H9 (cell line): ENCODE results near the gene ITGB2. TPM values are rescaled to one million over a fixed set of nuclear protein-coding genes. Genes with fewer than 3 reads are reported as not detected.

Experiments
- DNase-seq: peaks from one replicate; pipeline ENCODE4 v3.0.0-alpha.2; 2017
- H2AFZ ChIP-seq: one replicate; pipeline ENCODE4 v1.6.1; 2013; ENCODE audit warnings: mild to moderate bottlenecking, low read length, control low read depth, moderate library complexity
- H2AK5ac ChIP-seq: 2 replicates; pipeline ENCODE4 v1.6.1; 2013; ENCODE audit warnings: low read length, control low read depth, mixed read lengths; ENCODE audit not compliant: insufficient read length
- H2BK120ac ChIP-seq: one replicate; pipeline ENCODE4 v1.6.1; 2013; ENCODE audit warnings: low read depth, mild to moderate bottlenecking, low read length, control low read depth, inconsistent platforms; ENCODE audit not compliant: poor library complexity, severe bottlenecking
- H2BK12ac ChIP-seq: 2 replicates; pipeline ENCODE4 v1.6.1; 2013; ENCODE audit warnings: low read length, control low read depth, mixed read lengths, low read depth; ENCODE audit not compliant: insufficient read length
- H2BK15ac ChIP-seq: 2 replicates; pipeline ENCODE4 v1.6.1; 2013; ENCODE audit warnings: low read depth, low read length, control low read depth
- H2BK20ac ChIP-seq: one replicate; pipeline ENCODE4 v1.6.1; 2013; ENCODE audit warnings: low read depth, mild to moderate bottlenecking, low read length, control low read depth, inconsistent platforms; ENCODE audit not compliant: poor library complexity, severe bottlenecking
- H2BK5ac ChIP-seq: 2 replicates; pipeline ENCODE4 v1.6.1; 2013; ENCODE audit warnings: low read length, control low read depth, mixed read lengths; ENCODE audit not compliant: insufficient read length
- H3K14ac ChIP-seq: 2 replicates; pipeline ENCODE4 v1.6.1; 2013; ENCODE audit warnings: low read length, control low read depth; ENCODE audit not compliant: insufficient read depth
- H3K18ac ChIP-seq: 2 replicates; pipeline ENCODE4 v1.6.1; 2013; ENCODE audit warnings: low read depth, mild to moderate bottlenecking, mixed read lengths, low read length, control low read depth; ENCODE audit not compliant: insufficient read length
- H3K23ac ChIP-seq: 2 replicates; pipeline ENCODE4 v1.6.1; 2013; ENCODE audit warnings: low read length, control low read depth, mixed read lengths, low read depth; ENCODE audit not compliant: insufficient read length
- H3K23me2 ChIP-seq: 2 replicates; pipeline ENCODE4 v1.6.1; 2013; ENCODE audit warnings: low read depth, mild to moderate bottlenecking, mixed read lengths, low read length, control low read depth; ENCODE audit not compliant: insufficient read length, poor library complexity, severe bottlenecking
- H3K27ac ChIP-seq: 2 replicates; pipeline ENCODE4 v1.5.1; 2013; ENCODE audit warnings: low read length, control low read depth, mixed read lengths, low read depth; ENCODE audit not compliant: insufficient read length
- H3K27me3 ChIP-seq: 2 replicates; pipeline ENCODE4 v1.6.1; 2013; ENCODE audit warnings: low read length, control low read depth, inconsistent platforms; ENCODE audit not compliant: insufficient read depth
- H3K4ac ChIP-seq: 2 replicates; pipeline ENCODE4 v1.6.1; 2013; ENCODE audit warnings: low read depth, mild to moderate bottlenecking, control low read depth, inconsistent platforms, low read length, moderate library complexity
- H3K4me1 ChIP-seq: 2 replicates; pipeline ENCODE4 v1.6.1; 2013; ENCODE audit warnings: low read length, control low read depth, inconsistent platforms; ENCODE audit not compliant: insufficient read depth
- H3K4me2 ChIP-seq: 2 replicates; pipeline ENCODE4 v1.6.1; 2013; ENCODE audit warnings: low read length, control low read depth, mixed read lengths; ENCODE audit not compliant: insufficient read length, insufficient read depth
- H3K56ac ChIP-seq: 2 replicates; pipeline ENCODE4 v1.6.1; 2013; ENCODE audit warnings: low read depth, mild to moderate bottlenecking, mixed read lengths, low read length, control low read depth; ENCODE audit not compliant: insufficient read length
- H3K79me1 ChIP-seq: 2 replicates; pipeline ENCODE4 v1.6.1; 2013; ENCODE audit warnings: low read depth, mild to moderate bottlenecking, moderate library complexity, low read length, control low read depth, inconsistent platforms; ENCODE audit not compliant: insufficient read depth, poor library complexity, severe bottlenecking
- H3K79me2 ChIP-seq: 2 replicates; pipeline ENCODE4 v1.6.1; 2013; ENCODE audit warnings: low read length, control low read depth, inconsistent platforms; ENCODE audit not compliant: insufficient read depth
- H3K9ac ChIP-seq: 2 replicates; pipeline ENCODE4 v1.6.1; 2013; ENCODE audit warnings: low read length, control low read depth, mixed read lengths; ENCODE audit not compliant: insufficient read length; ENCODE audit errors: extremely low read depth
- H3K9me3 ChIP-seq: one replicate; pipeline ENCODE4 v1.6.1; 2013; ENCODE audit warnings: low read depth, low read length, inconsistent platforms; ENCODE audit not compliant: control insufficient read depth
- H3T11ph ChIP-seq: one replicate; pipeline ENCODE4 v1.6.1; 2013; ENCODE audit warnings: mild to moderate bottlenecking, low read length, control low read depth, inconsistent platforms
- H4K20me1 ChIP-seq: one replicate; pipeline ENCODE4 v1.6.1; 2013; ENCODE audit not compliant: control insufficient read depth, insufficient read length, insufficient read depth
- H4K5ac ChIP-seq: 2 replicates; pipeline ENCODE4 v1.6.1; 2013; ENCODE audit warnings: low read depth, mild to moderate bottlenecking, mixed read lengths, low read length, control low read depth; ENCODE audit not compliant: insufficient read length
- H4K8ac ChIP-seq: replicated peaks from 2 replicates; pipeline ENCODE4 v1.6.1; 2013; ENCODE audit warnings: low read length, control low read depth, mixed read lengths, low read depth; ENCODE audit not compliant: insufficient read length
- H4K91ac ChIP-seq: 2 replicates; pipeline ENCODE4 v1.6.1; 2013; ENCODE audit warnings: low read depth, mild to moderate bottlenecking, moderate library complexity, mixed read lengths, low read length, control low read depth; ENCODE audit not compliant: insufficient read length
- H3K27ac Mint-ChIP-seq, 3 experiments: 2 replicates in 2 of 3; 3 replicates in 1 of 3; pipeline ENCODE4 v1.8.0; 2020 to 2021; ENCODE audit warnings: mixed read lengths in 3 of 3, mild to moderate bottlenecking in 1 of 3, moderate library complexity in 1 of 3
- H3K27me3 Mint-ChIP-seq: 2 replicates; pipeline ENCODE4 v1.8.0; 2021; ENCODE audit warnings: low read depth, mild to moderate bottlenecking, moderate library complexity, mixed read lengths
- H3K36me3 Mint-ChIP-seq, 3 experiments: 2 replicates in 2 of 3; 3 replicates in 1 of 3; pipeline ENCODE4 v1.8.0; 2020 to 2021; ENCODE audit warnings: low read depth in 3 of 3, mixed read lengths in 3 of 3; ENCODE audit not compliant: insufficient read depth in 1 of 3
- H3K4me1 Mint-ChIP-seq, 2 experiments: 2 replicates each; pipeline ENCODE4 v1.8.0; 2020; ENCODE audit warnings: mixed read lengths in 2 of 2
- H3K4me3 Mint-ChIP-seq, 2 experiments: 2 replicates in 1 of 2; 3 replicates in 1 of 2; pipeline ENCODE4 v1.8.0; 2020 to 2021; ENCODE audit warnings: mild to moderate bottlenecking in 2 of 2, mixed read lengths in 2 of 2, moderate library complexity in 1 of 2
- H3K9me3 Mint-ChIP-seq, 2 experiments: 2 replicates in 1 of 2; 3 replicates in 1 of 2; pipeline ENCODE4 v1.8.0; 2020; ENCODE audit warnings: mild to moderate bottlenecking in 2 of 2, mixed read lengths in 2 of 2, moderate library complexity in 1 of 2
- CTCF ChIP-seq: fragments of 200-600 bp; sonication (generic); conservative IDR thresholded peaks from 3 replicates; pipeline ENCODE4 v1.8.0; 2021; ENCODE audit warnings: antibody characterized with exemption, mild to moderate bottlenecking
- WGBS: extraction: QIAGEN DNeasy Blood & Tissue Kit; methylation state at CpG from one replicate; pipeline ENCODE4 v1.1.7; 2013; ENCODE audit warnings: missing lambda C conversion rate, low lambda C conversion rate, mixed read lengths; ENCODE audit not compliant: insufficient read length; ENCODE audit errors: extremely low coverage; 5-methylcytosine and 5-hydroxymethylcytosine counted together
- total RNA-seq: library from RNA; stranded (reverse); gene quantifications from 2 replicates; pipeline ENCODE4 v1.2.1, GENCODE V29; 2021

Gene ITGB2
- total RNA-seq, 1 experiment from 2014 or later: 1.1 TPM

- H2AK5ac ChIP-seq: no peak overlapping the region
- Mint-ChIP-seq H3K9me3 (no peaks in the 10 kb centered on the region), H3K4me1 (peaks cover 9 to 17% of the 10 kb centered on the region in 2 experiments), H3K4me3 (no peak overlapping the region), H3K36me3 (peaks cover 27 to 60% (median 59%) of the 10 kb centered on the region in 3 experiments; a peak in 6 of 7 replicates), H3K27me3 (no peaks in the 10 kb centered on the region), H3K27ac (peak overlapping the region in 2 of 3 experiments; percentile 24 to 68; a peak in 3 of 7 replicates)
- H3K23ac ChIP-seq: no peak overlapping the region
- H4K5ac ChIP-seq: no peak overlapping the region
- no peak for DNase-seq
- no peak overlapping the region for H2BK5ac ChIP-seq
- H3K4ac ChIP-seq: no peak overlapping the region
- no peaks in the 10 kb centered on the region for H3K9me3 ChIP-seq
- H4K8ac ChIP-seq: no peak overlapping the region
- no peaks in the 10 kb centered on the region for H3K4me1 ChIP-seq
- no peak overlapping the region for H2BK12ac ChIP-seq
- no peak overlapping the region for H3K27ac ChIP-seq
- H4K91ac ChIP-seq: no peak overlapping the region
- H3K27me3 ChIP-seq: no peaks in the 10 kb centered on the region
- H3K23me2 ChIP-seq: no peaks in the 10 kb centered on the region
- no peak overlapping the region for H3K9ac ChIP-seq
- H3K79me2 ChIP-seq: peaks cover 3% of the 10 kb centered on the region; the same call in 1 of the 2 replicates
- H3K18ac ChIP-seq: no peak overlapping the region
- TF ChIP-seq CTCF: no peak
- H2BK20ac ChIP-seq: no peak overlapping the region
- H2BK15ac ChIP-seq: no peak overlapping the region
- no peak overlapping the region for H3K56ac ChIP-seq
- no peak overlapping the region for H2BK120ac ChIP-seq
- H3K14ac ChIP-seq: no peak overlapping the region
- WGBS: no CpG with 5 or more reads among the region's 17 CpGs
- no peak overlapping the region for H2AFZ ChIP-seq
- peaks cover 6% of the 10 kb centered on the region for H3K79me1 ChIP-seq
- no peak overlapping the region for H3K4me2 ChIP-seq
- no peak overlapping the region for H3T11ph ChIP-seq
- no peaks in the 10 kb centered on the region for H4K20me1 ChIP-seq
These were observed 44.7 kb upstream of the ITGB2 start for GRCh38 chr21:44965251-44966022.
